Activated CD4-positive, alpha-beta T cell treated with anti-CD3 and anti-CD28 coated beads, Interleukin-10, Interleukin-2, amounts not matched to agents 100 ng/mL and 50 ng/mL, durations not matched to agents 16 hours and 8 hours (primary cell): ENCODE results near the gene IMPA2.
A peak's percentile ranks its signal among the peaks of the same experiment; 100 is the strongest.
"Not testable (repeated sequence)": the region's sequence is repeated elsewhere in the genome, so short reads cannot be mapped to it uniquely, and the experiment has no call there.

Experiments used
- DNase-seq: peaks from one replicate; pipeline ENCODE4 v3.0.0-alpha.2; 2020

The IMPA2 gene

GRCh38 chr18:11963991-11964484 is 17.3 kb upstream of the IMPA2 start:
- no peak for DNase-seq

- DNase-seq, result no peak
Observed at GRCh38 chr18:11969904-11970835, 11.1 kb upstream of the IMPA2 start.

- DNase-seq, result not testable (repeated sequence)
Observed at GRCh38 chr18:11970836-11971226, 10.5 kb upstream of the IMPA2 start.

GRCh38 chr18:11972371-11973174 is 8.7 kb upstream of the IMPA2 start:
- DNase-seq, result no peak

GRCh38 chr18:11974741-11975325 is 6.5 kb upstream of the IMPA2 start:
- DNase-seq, result no peak

- DNase-seq, result no peak
Observed at GRCh38 chr18:11975723-11976122, 5.6 kb upstream of the IMPA2 start.

GRCh38 chr18:11976315-11977152 is 4.8 kb upstream of the IMPA2 start:
- no peak for DNase-seq

- DNase-seq, result no peak
Observed at GRCh38 chr18:11977153-11977466, 4.2 kb upstream of the IMPA2 start.

- no peak for DNase-seq
Observed at GRCh38 chr18:11978956-11979355, 2.4 kb upstream of the IMPA2 start.

- no peak for DNase-seq
Observed at GRCh38 chr18:11980163-11980493, 1.2 kb upstream of the IMPA2 start.

GRCh38 chr18:11980494-11981191 is 664 bp upstream of the IMPA2 start:
- peak; percentile 100 for DNase-seq

GRCh38 chr18:11981543-11982366 is 448 bp downstream of the IMPA2 start:
- peak; percentile 26 for DNase-seq

- DNase-seq, result no peak
Observed at GRCh38 chr18:11982981-11983380, 1.7 kb downstream of the IMPA2 start.

GRCh38 chr18:11983592-11983991 is 2.3 kb downstream of the IMPA2 start:
- DNase-seq, result no peak

- DNase-seq, result no peak
Observed at GRCh38 chr18:11984091-11984490, 2.8 kb downstream of the IMPA2 start.

GRCh38 chr18:11985586-11985985 is 4.3 kb downstream of the IMPA2 start:
- DNase-seq, result no peak

- no peak for DNase-seq
Observed at GRCh38 chr18:11986061-11986460, 4.8 kb downstream of the IMPA2 start.

- no peak for DNase-seq
Observed at GRCh38 chr18:11987527-11987926, 6.2 kb downstream of the IMPA2 start.

- no peak for DNase-seq
Observed at GRCh38 chr18:11989174-11989573, 7.9 kb downstream of the IMPA2 start.

GRCh38 chr18:11989966-11990380 is 8.7 kb downstream of the IMPA2 start:
- DNase-seq, result no peak

- DNase-seq, result no peak
Observed at GRCh38 chr18:11990539-11990938, 9.2 kb downstream of the IMPA2 start.
